ENCODE data around the gene C5orf15. TPM values are rescaled to one million over a fixed set of nuclear protein-coding genes. Genes with fewer than 3 reads are reported as not detected.

C5orf15 gene
- polyA plus RNA-seq, 1 donor (not counting 4 experiments of a cell fraction or from before 2014, with no cell fraction given), result 86.9 TPM

GRCh38 chr5:133944263-133945185 lies 23.9 kb downstream of the C5orf15 start:
- no peak overlapping the region for H3K27ac ChIP-seq (ENCODE audit: control insufficient read depth, insufficient read depth, low read length)
- H4K20me1 ChIP-seq (ENCODE audit: control insufficient read depth, extremely low read depth, insufficient read depth, low read length), result no peaks in the 10 kb centered on the region
- peak; percentile 17 for FAIRE-seq
- no peak overlapping the region for H2AFZ ChIP-seq (ENCODE audit: control insufficient read depth, low read length)
- no peaks in the 10 kb centered on the region for H3K36me3 ChIP-seq (ENCODE audit: control insufficient read depth in 2 of 2, extremely low read depth in 1 of 2, insufficient read depth in 2 of 2, low read length in 2 of 2)
- TF ChIP-seq CTCF (optimal IDR thresholded peaks at IDR 0.05 in 1 of 3, IDR thresholded peaks at IDR 0.05 in 1 of 3, conservative IDR thresholded peaks at IDR 0.05 in 1 of 3; ENCODE audit: extremely low read depth in 1 of 3, insufficient read depth in 2 of 3, low read length in 3 of 3) (peak; percentile 67 to 91 (median 79)), EZH2 (IDR thresholded peaks at IDR 0.05; ENCODE audit: low read length) (no peak)
- dilution Hi-C loops (cut with MboI; ENCODE audit: extremely low pct_ligation_motif_present, low sequenced_read_pairs), result no loop called here
- no peaks in the 10 kb centered on the region for H3K9me3 ChIP-seq (ENCODE audit: control insufficient read depth, low read depth, low read length)
- no peaks in the 10 kb centered on the region for H3K79me2 ChIP-seq (ENCODE audit: control insufficient read depth, insufficient read depth, low read length)
- no peaks in the 10 kb centered on the region for H3K9me1 ChIP-seq (ENCODE audit: control insufficient read depth, extremely low read depth, insufficient read depth, low read length)
- H3K27me3 ChIP-seq (ENCODE audit: control insufficient read depth, extremely low read depth, insufficient read depth, low read length), result peaks cover 3% of the 10 kb centered on the region
- H3K9ac ChIP-seq (ENCODE audit: control insufficient read depth, extremely low read depth, insufficient read depth, low read length), result no peak overlapping the region
- no peak overlapping the region for H3K4me3 ChIP-seq (ENCODE audit: control insufficient read depth in 2 of 3, extremely low read depth in 1 of 3, insufficient read depth in 2 of 3, low read depth in 1 of 3, low read length in 3 of 3)
- DNase-seq (ENCODE audit: low read depth, low spot score), result no peak
- H3K4me2 ChIP-seq (ENCODE audit: control insufficient read depth, extremely low read depth, insufficient read depth, low read depth, low read length), result no peak overlapping the region
- no peaks in the 10 kb centered on the region for H3K4me1 ChIP-seq (ENCODE audit: control insufficient read depth, extremely low read depth, insufficient read depth, low read length)

DNA sequence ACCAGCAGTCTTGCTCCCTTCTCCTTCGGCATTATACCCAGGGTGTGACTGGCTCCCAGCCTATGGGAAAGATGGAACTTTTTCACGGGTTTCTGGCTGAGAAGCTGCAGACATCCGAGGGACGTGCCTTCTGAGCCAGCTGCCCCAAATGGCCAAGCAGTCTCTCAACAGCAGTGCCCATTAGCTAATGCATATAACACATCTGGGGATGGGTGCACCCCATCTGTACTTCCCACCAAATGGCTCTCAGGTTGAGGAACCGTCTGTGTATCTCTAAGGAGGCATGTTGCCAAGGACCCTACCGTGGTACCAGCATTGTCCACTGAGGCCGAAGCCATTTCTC lies 25.0 kb downstream of the C5orf15 start:
- TF ChIP-seq CTCF (optimal IDR thresholded peaks at IDR 0.05 in 1 of 3, IDR thresholded peaks at IDR 0.05 in 1 of 3, conservative IDR thresholded peaks at IDR 0.05 in 1 of 3; ENCODE audit: extremely low read depth in 1 of 3, insufficient read depth in 2 of 3, low read length in 3 of 3), result no peak
- no peak for TF ChIP-seq EZH2 (IDR thresholded peaks at IDR 0.05; ENCODE audit: low read length)

More for the DNA sequence above, 25.0 kb downstream of the C5orf15 start:
- no peaks in the 10 kb centered on the region for H3K9me1 ChIP-seq (ENCODE audit: control insufficient read depth, extremely low read depth, insufficient read depth, low read length)
- FAIRE-seq (no peak), DNase-seq (ENCODE audit: low read depth, low spot score) (no peak)
- no peaks in the 10 kb centered on the region for H3K4me1 ChIP-seq (ENCODE audit: control insufficient read depth, extremely low read depth, insufficient read depth, low read length)
- no peak overlapping the region for H3K9ac ChIP-seq (ENCODE audit: control insufficient read depth, extremely low read depth, insufficient read depth, low read length)
- H2AFZ ChIP-seq (ENCODE audit: control insufficient read depth, low read length), result no peak overlapping the region
- H4K20me1 ChIP-seq (ENCODE audit: control insufficient read depth, extremely low read depth, insufficient read depth, low read length), result no peaks in the 10 kb centered on the region
- H3K36me3 ChIP-seq (ENCODE audit: control insufficient read depth in 2 of 2, extremely low read depth in 1 of 2, insufficient read depth in 2 of 2, low read length in 2 of 2), result no peaks in the 10 kb centered on the region
- peaks cover 3% of the 10 kb centered on the region for H3K27me3 ChIP-seq (ENCODE audit: control insufficient read depth, extremely low read depth, insufficient read depth, low read length)
- no peak overlapping the region for H3K27ac ChIP-seq (ENCODE audit: control insufficient read depth, insufficient read depth, low read length)
- H3K4me2 ChIP-seq (ENCODE audit: control insufficient read depth, extremely low read depth, insufficient read depth, low read depth, low read length), result no peak overlapping the region
- dilution Hi-C loops (cut with MboI; ENCODE audit: extremely low pct_ligation_motif_present, low sequenced_read_pairs), result no loop called here
- H3K9me3 ChIP-seq (ENCODE audit: control insufficient read depth, low read depth, low read length), result no peaks in the 10 kb centered on the region
- H3K79me2 ChIP-seq (ENCODE audit: control insufficient read depth, insufficient read depth, low read length), result no peaks in the 10 kb centered on the region
- H3K4me3 ChIP-seq (ENCODE audit: control insufficient read depth in 2 of 3, extremely low read depth in 1 of 3, insufficient read depth in 2 of 3, low read depth in 1 of 3, low read length in 3 of 3), result no peak overlapping the region
